Esophagus muscularis mucosa (tissue), 4 donors: ENCODE results near the gene RMND5A. TPM values are rescaled to one million over a fixed set of nuclear protein-coding genes. Genes with fewer than 3 reads are reported as not detected.

Experiments
- DNase-seq: peaks from one replicate; pipeline ENCODE4 v3.0.0-alpha.2; 2017; ENCODE audit errors: extremely low spot score
- H3K27ac ChIP-seq, 4 donors: fragments of 200-600 bp; sonication (generic); replicated peaks in 1 of 4; 1 replicate in 3 of 4; 2 replicates in 1 of 4; pipeline ENCODE4 v1.5.1; 2016 to 2019; ENCODE audit warnings: mild to moderate bottlenecking in 1 of 4
- H3K27me3 ChIP-seq, 4 donors: fragments of 200-600 bp; sonication (generic); one replicate each; pipeline versions ENCODE4 v1.5.1 to v1.6.0; 2016 to 2019
- H3K36me3 ChIP-seq, 4 donors: fragments of 200-600 bp; sonication (generic); one replicate each; pipeline ENCODE4 v1.5.1; 2016 to 2019
- H3K4me1 ChIP-seq, 4 donors: fragments of 200-600 bp; sonication (generic); one replicate each; pipeline ENCODE4 v1.5.1; 2016 to 2019
- H3K4me3 ChIP-seq, 4 donors: fragments of 200-600 bp; sonication (generic); 1 replicate in 2 of 4; 2 replicates in 2 of 4; pipeline ENCODE4 v1.5.1; 2016 to 2019; ENCODE audit warnings: mild to moderate bottlenecking in 4 of 4, moderate library complexity in 1 of 4
- H3K9me3 ChIP-seq, 4 donors: fragments of 200-600 bp; sonication (generic); 1 replicate in 3 of 4; 2 replicates in 1 of 4; pipeline ENCODE4 v1.5.1; 2016 to 2019
- EP300 ChIP-seq: sonication (generic); formaldehyde crosslinking; IDR thresholded peaks from one replicate; pipeline ENCODE4 v1.6.1; 2017; ENCODE audit warnings: antibody characterized with exemption
- POLR2A ChIP-seq: fragments of 450-650 bp; IDR thresholded peaks from one replicate; pipeline ENCODE4 v1.6.1; 2017; ENCODE audit warnings: antibody characterized with exemption, moderate library complexity, mild to moderate bottlenecking, low read depth
- POLR2AphosphoS5 ChIP-seq, 2 donors: sonication (generic); formaldehyde crosslinking; IDR thresholded peaks; one replicate each; pipeline ENCODE4 v1.6.1; 2017; ENCODE audit warnings: antibody characterized with exemption in 2 of 2
- WGBS: methylation state at CpG from one replicate; pipeline ENCODE4 v1.1.5; 2018; 5-methylcytosine and 5-hydroxymethylcytosine counted together
- intact Hi-C: fragments of 100-400 bp; cut with DNase I; formaldehyde crosslinking; loops from one replicate; pipeline ENCODE4 v1.15.1; 2023
- total RNA-seq, 4 donors: library from RNA; depleted of rRNA; stranded (reverse); fragments of >200 nt; gene quantifications; one replicate each; pipeline versions ENCODE4 v1.1.0 to v1.2.1, GENCODE V29; 2016
- TF ChIP-seq, protein P1 (sequence below), 3 experiments: fragments of 200-600 bp in 2 of 3; fragments of 450-650 bp in 1 of 3; sonication (generic) in 2 of 3; IDR thresholded peaks; one replicate each; pipeline ENCODE4 v1.5.1; 2017 to 2019; ENCODE audit warnings: antibody characterized with exemption in 3 of 3, mild to moderate bottlenecking in 2 of 3, moderate library complexity in 1 of 3

Gene RMND5A
- total RNA-seq, 4 donors from 2014 or later, result 42.1 to 85.1 (median 49.8) TPM

GRCh38 chr2:86764661-86765309 is 44.7 kb downstream of the RMND5A start:
- Histone ChIP-seq H3K4me3 (no peak overlapping the region), H3K4me1 (peaks cover 10 to 36% (median 26%) of the 10 kb centered on the region in 4 donors), H3K27me3 (no peaks in the 10 kb centered on the region), H3K27ac (no peak overlapping the region), H3K9me3 (no peaks in the 10 kb centered on the region), H3K36me3 (peaks cover 0 to 37% (median 17%) of the 10 kb centered on the region in 4 donors)
- intact Hi-C loops, result no loop called here
- TF ChIP-seq, protein P1, sequence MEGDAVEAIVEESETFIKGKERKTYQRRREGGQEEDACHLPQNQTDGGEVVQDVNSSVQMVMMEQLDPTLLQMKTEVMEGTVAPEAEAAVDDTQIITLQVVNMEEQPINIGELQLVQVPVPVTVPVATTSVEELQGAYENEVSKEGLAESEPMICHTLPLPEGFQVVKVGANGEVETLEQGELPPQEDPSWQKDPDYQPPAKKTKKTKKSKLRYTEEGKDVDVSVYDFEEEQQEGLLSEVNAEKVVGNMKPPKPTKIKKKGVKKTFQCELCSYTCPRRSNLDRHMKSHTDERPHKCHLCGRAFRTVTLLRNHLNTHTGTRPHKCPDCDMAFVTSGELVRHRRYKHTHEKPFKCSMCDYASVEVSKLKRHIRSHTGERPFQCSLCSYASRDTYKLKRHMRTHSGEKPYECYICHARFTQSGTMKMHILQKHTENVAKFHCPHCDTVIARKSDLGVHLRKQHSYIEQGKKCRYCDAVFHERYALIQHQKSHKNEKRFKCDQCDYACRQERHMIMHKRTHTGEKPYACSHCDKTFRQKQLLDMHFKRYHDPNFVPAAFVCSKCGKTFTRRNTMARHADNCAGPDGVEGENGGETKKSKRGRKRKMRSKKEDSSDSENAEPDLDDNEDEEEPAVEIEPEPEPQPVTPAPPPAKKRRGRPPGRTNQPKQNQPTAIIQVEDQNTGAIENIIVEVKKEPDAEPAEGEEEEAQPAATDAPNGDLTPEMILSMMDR (IDR thresholded peaks at IDR 0.05), result peak; percentile 61 to 78 (median 70)
- TF ChIP-seq POLR2A, result no peak
- WGBS, result 71% methylated on average over 4 of the region's 4 CpGs
- no peak for DNase-seq

GRCh38 chr2:86765310-86765695 is 45.2 kb downstream of the RMND5A start:
- Histone ChIP-seq H3K4me1 (peaks cover 10 to 36% (median 24%) of the 10 kb centered on the region in 4 donors), H3K27ac (no peak overlapping the region), H3K36me3 (peaks cover 0 to 42% (median 20%) of the 10 kb centered on the region in 4 donors), H3K27me3 (no peaks in the 10 kb centered on the region), H3K4me3 (no peak overlapping the region), H3K9me3 (no peaks in the 10 kb centered on the region)
- no peak for DNase-seq
- intact Hi-C loops, result no loop called here
- TF ChIP-seq, protein P1 (IDR thresholded peaks at IDR 0.05), result no peak
- TF ChIP-seq POLR2A (no peak), POLR2AphosphoS5 (IDR thresholded peaks at IDR 0.05) (no peak), EP300 (no peak)
- WGBS, result 65% methylated on average over 1 of the region's 1 CpG

DNA sequence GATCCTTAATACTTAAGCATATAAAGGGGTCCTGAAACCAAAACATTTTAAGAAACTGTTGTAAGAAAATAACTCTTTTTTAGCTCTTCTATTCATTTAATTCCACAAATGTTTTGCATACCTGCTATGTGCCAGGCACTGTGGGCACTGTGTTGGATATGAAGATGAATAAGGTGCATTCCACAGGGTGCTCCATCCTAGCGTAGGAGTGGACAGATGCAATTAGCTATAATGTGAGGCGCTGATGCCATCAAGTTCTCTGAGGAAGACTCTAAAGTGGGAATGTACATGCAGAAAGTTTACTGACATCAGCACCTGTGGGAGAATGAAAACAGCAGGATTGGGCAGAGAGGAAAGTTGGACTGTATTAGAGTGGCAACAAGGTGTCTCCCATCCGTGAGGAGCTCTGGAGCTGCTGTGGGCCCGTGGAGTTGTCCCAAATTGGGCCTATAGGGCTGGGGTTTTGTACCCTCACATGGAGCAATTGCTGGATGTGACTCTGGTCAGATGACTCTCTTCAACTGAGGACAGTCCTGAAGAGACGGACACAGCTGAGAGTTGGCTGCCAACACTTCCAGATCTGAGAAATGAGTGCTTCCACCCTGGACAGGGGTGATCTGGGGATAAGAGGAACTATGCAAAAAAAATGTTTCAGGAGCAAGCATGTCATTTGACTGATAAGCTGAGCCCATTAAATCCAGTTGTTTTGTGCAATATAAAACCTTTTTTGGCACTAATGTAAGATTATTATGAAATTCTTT is 48.3 kb downstream of the RMND5A start:
- Histone ChIP-seq H3K4me1 (peaks cover 10 to 27% (median 18%) of the 10 kb centered on the region in 4 donors), H3K4me3 (no peak overlapping the region), H3K36me3 (peaks cover 19 to 72% (median 47%) of the 10 kb centered on the region in 4 donors), H3K27me3 (no peaks in the 10 kb centered on the region), H3K27ac (no peak overlapping the region), H3K9me3 (no peaks in the 10 kb centered on the region)
- WGBS, result 71% methylated on average over 5 of the region's 5 CpGs
- intact Hi-C loops, result no loop called here
- TF ChIP-seq, protein P1 (IDR thresholded peaks at IDR 0.05), result no peak
- no peak for TF ChIP-seq POLR2A
- TF ChIP-seq EP300, result no peak
- TF ChIP-seq POLR2AphosphoS5 (IDR thresholded peaks at IDR 0.05), result no peak
- no peak for DNase-seq

- WGBS, result 84% methylated on average over 4 of the region's 4 CpGs
- TF ChIP-seq, protein P1 (IDR thresholded peaks at IDR 0.05), result no peak
- TF ChIP-seq EP300 (no peak), POLR2A (no peak), POLR2AphosphoS5 (IDR thresholded peaks at IDR 0.05) (no peak)
- Histone ChIP-seq H3K4me1 (peaks cover 10 to 19% (median 10%) of the 10 kb centered on the region in 4 donors), H3K36me3 (peaks cover 28 to 86% (median 57%) of the 10 kb centered on the region in 4 donors), H3K4me3 (no peak overlapping the region), H3K27me3 (no peaks in the 10 kb centered on the region), H3K9me3 (no peaks in the 10 kb centered on the region), H3K27ac (no peak overlapping the region)
- DNase-seq, result no peak
- intact Hi-C loops, result no loop called here
Observed at GRCh38 chr2:86769838-86770237, 49.7 kb downstream of the RMND5A start.
